Tibial artery (tissue), 4 donors: Measurements from ENCODE around the gene PFKM.

ENCODE experiments used
- DNase-seq, 2 donors: peaks; one replicate each; pipeline ENCODE4 v3.0.0-alpha.2; 2019
- H3K27ac ChIP-seq, 2 donors: fragments of 200-600 bp; sonication (generic) in 1 of 2; 1 replicate in 1 of 2; 2 replicates in 1 of 2; pipeline ENCODE4 v1.5.1; 2018 to 2019; ENCODE audit warnings: mild to moderate bottlenecking in 1 of 2
- H3K27me3 ChIP-seq, 2 donors: fragments of 200-600 bp; sonication (generic) in 1 of 2; one replicate each; pipeline versions ENCODE4 v1.5.1 to v1.6.0; 2016 to 2019
- H3K36me3 ChIP-seq, 3 donors: fragments of 200-600 bp; sonication (generic) in 2 of 3; one replicate each; pipeline ENCODE4 v1.5.1; 2016 to 2019; ENCODE audit warnings: mild to moderate bottlenecking in 2 of 3
- H3K4me1 ChIP-seq, 4 donors: fragments of 200-600 bp; sonication (generic) in 2 of 4; 1 replicate in 3 of 4; 2 replicates in 1 of 4; pipeline ENCODE4 v1.5.1; 2016 to 2019
- H3K4me3 ChIP-seq, 2 donors: fragments of 200-600 bp; sonication (generic) in 1 of 2; 1 replicate in 1 of 2; 2 replicates in 1 of 2; pipeline ENCODE4 v1.5.1; 2018 to 2019; ENCODE audit warnings: mild to moderate bottlenecking in 2 of 2
- H3K9me3 ChIP-seq, 3 donors: fragments of 200-600 bp; sonication (generic) in 1 of 3; one replicate each; pipeline ENCODE4 v1.5.1; 2016 to 2019
- CTCF ChIP-seq, 2 experiments: fragments of 200-600 bp in 1 of 2; fragments of 450-650 bp in 1 of 2; IDR thresholded peaks; one replicate each; pipeline ENCODE4 v1.5.1; 2017 to 2019; ENCODE audit warnings: antibody characterized with exemption in 2 of 2, mild to moderate bottlenecking in 1 of 2, moderate library complexity in 1 of 2
- intact Hi-C: fragments of 100-400 bp; cut with DNase I; formaldehyde crosslinking; loops from one replicate; pipeline ENCODE4 v1.15.0; 2023; ENCODE audit warnings: low total_unique reads

Gene PFKM

GRCh38 chr12:48115957-48116356, 3.2 kb upstream of the PFKM start:
- no peak for TF ChIP-seq CTCF (IDR thresholded peaks at IDR 0.05)
- Histone ChIP-seq H3K36me3 (no peaks in the 10 kb centered on the region), H3K4me1 (peaks cover 0 to 15% (median 8%) of the 10 kb centered on the region in 4 donors), H3K4me3 (no peak overlapping the region), H3K27me3 (peaks cover 0 to 2% of the 10 kb centered on the region in 2 donors), H3K27ac (no peak overlapping the region), H3K9me3 (no peaks in the 10 kb centered on the region)
- intact Hi-C loops: no loop called here
- DNase-seq: no peak

- intact Hi-C loops: no loop called here
- H3K4me3 ChIP-seq: peak overlapping the region; percentile 68 to 86
- peaks cover 0 to 15% (median 8%) of the 10 kb centered on the region in 4 donors for H3K4me1 ChIP-seq
- no peak for DNase-seq
- TF ChIP-seq CTCF (IDR thresholded peaks at IDR 0.05): no peak
- peaks cover 0 to 2% of the 10 kb centered on the region in 2 donors for H3K27me3 ChIP-seq
- peaks cover 0 to 8% (median 0%) of the 10 kb centered on the region in 3 donors for H3K36me3 ChIP-seq
- H3K9me3 ChIP-seq: no peaks in the 10 kb centered on the region
- H3K27ac ChIP-seq: peak overlapping the region; percentile 66 to 75
These were observed 786 bp upstream of the PFKM start for GRCh38 chr12:48118284-48118871.

- H3K36me3 ChIP-seq: peaks cover 0 to 23% (median 0%) of the 10 kb centered on the region in 3 donors
- intact Hi-C loops: no loop called here
- no peak for DNase-seq
These were observed 651 bp downstream of the PFKM start for GRCh38 chr12:48119834-48120195.

GRCh38 chr12:48121522-48121921, 2.4 kb downstream of the PFKM start:
- Histone ChIP-seq H3K9me3 (no peaks in the 10 kb centered on the region), H3K36me3 (peaks cover 0 to 30% (median 9%) of the 10 kb centered on the region in 3 donors), H3K27me3 (no peaks in the 10 kb centered on the region), H3K27ac (no peak overlapping the region), H3K4me1 (peaks cover 0 to 21% (median 8%) of the 10 kb centered on the region in 4 donors), H3K4me3 (no peak overlapping the region)
- no peak for TF ChIP-seq CTCF (IDR thresholded peaks at IDR 0.05)
- DNase-seq: no peak
- intact Hi-C loops: no loop called here

More at GRCh38 chr12:48119834-48120195, 651 bp downstream of the PFKM start:
- no peak for TF ChIP-seq CTCF (IDR thresholded peaks at IDR 0.05)
- Histone ChIP-seq H3K27ac (peak overlapping the region; percentile 66 to 75), H3K9me3 (no peaks in the 10 kb centered on the region), H3K4me1 (peaks cover 0 to 15% (median 8%) of the 10 kb centered on the region in 4 donors), H3K27me3 (no peaks in the 10 kb centered on the region), H3K4me3 (peak overlapping the region; percentile 68 to 86)

- Histone ChIP-seq H3K27ac (no peak overlapping the region), H3K27me3 (no peaks in the 10 kb centered on the region), H3K4me3 (no peak overlapping the region), H3K9me3 (no peaks in the 10 kb centered on the region), H3K36me3 (peaks cover 0 to 37% (median 9%) of the 10 kb centered on the region in 3 donors), H3K4me1 (peaks cover 0 to 21% (median 8%) of the 10 kb centered on the region in 4 donors)
- intact Hi-C loops: no loop called here
- no peak for TF ChIP-seq CTCF (IDR thresholded peaks at IDR 0.05)
- no peak for DNase-seq
These were observed 3.1 kb downstream of the PFKM start for GRCh38 chr12:48122065-48122834.
